GM19351 (cell line): Measurements from ENCODE around the gene B3GALT6.
A peak's percentile ranks its signal among the peaks of the same experiment; 100 is the strongest.

Experiments used
- ATAC-seq: cut with Tn5 transposase; IDR thresholded peaks from one replicate; pipeline ENCODE4 v1.9.1; 2021; ENCODE audit warnings: mild to moderate bottlenecking, moderate library complexity; ENCODE audit not compliant: unreplicated experiment

Gene B3GALT6

GRCh38 chr1:1259951-1260600 is 28.0 kb downstream of the B3GALT6 start:
- no peak for ATAC-seq

GRCh38 chr1:1260843-1261560 is 29.0 kb downstream of the B3GALT6 start:
- ATAC-seq, result no peak

GRCh38 chr1:1262071-1262470 is 30.0 kb downstream of the B3GALT6 start:
- ATAC-seq, result no peak

GRCh38 chr1:1262758-1263157 is 30.7 kb downstream of the B3GALT6 start:
- ATAC-seq, result no peak

GRCh38 chr1:1264026-1264425 is 32.0 kb downstream of the B3GALT6 start:
- no peak for ATAC-seq

- no peak for ATAC-seq
Measured at GRCh38 chr1:1264868-1265272, 32.8 kb downstream of the B3GALT6 start.

GRCh38 chr1:1267488-1268283 is 35.6 kb downstream of the B3GALT6 start:
- no peak for ATAC-seq

GRCh38 chr1:1268284-1268682 is 36.2 kb downstream of the B3GALT6 start:
- no peak for ATAC-seq

- ATAC-seq, result no peak
Measured at GRCh38 chr1:1270813-1271212, 38.8 kb downstream of the B3GALT6 start.

GRCh38 chr1:1272341-1273208 is 40.5 kb downstream of the B3GALT6 start:
- ATAC-seq, result no peak

- ATAC-seq, result peak; percentile 8
Measured at GRCh38 chr1:1273209-1273511, 41.1 kb downstream of the B3GALT6 start.

- ATAC-seq, result peak; percentile 93
Measured at GRCh38 chr1:1273512-1274298, 41.7 kb downstream of the B3GALT6 start, which contains the start of gene UBE2J2. Gene UBE2J2 (minus strand): TSS chr1:1273854. CDS start chr1:1267992, 5,862 bp downstream.

GRCh38 chr1:1274299-1274930 is 42.4 kb downstream of the B3GALT6 start:
- no peak for ATAC-seq

- ATAC-seq, result no peak
Measured at GRCh38 chr1:1274931-1275431, 42.9 kb downstream of the B3GALT6 start.

GRCh38 chr1:1275836-1276235 is 43.8 kb downstream of the B3GALT6 start:
- ATAC-seq, result no peak

- ATAC-seq, result no peak
Measured at GRCh38 chr1:1278620-1279019, 46.6 kb downstream of the B3GALT6 start.

- no peak for ATAC-seq
Measured at GRCh38 chr1:1279028-1279427, 47.0 kb downstream of the B3GALT6 start.

- no peak for ATAC-seq
Measured at GRCh38 chr1:1280782-1281481, 48.9 kb downstream of the B3GALT6 start.
